GM12874 (cell line): ENCODE data around the gene MSL2.

ENCODE experiments used
- CTCF ChIP-seq: IDR thresholded peaks from 2 replicates; pipeline ENCODE4 v1.5.1; 2011; ENCODE audit warnings: low read depth, mild to moderate bottlenecking, control low read depth, low read length, moderate library complexity; ENCODE audit not compliant: insufficient read depth

MSL2 gene

GRCh38 chr3:136232413-136232812 is 36.3 kb upstream of the MSL2 start:
- TF ChIP-seq CTCF: no peak

- TF ChIP-seq CTCF: no peak
These were observed 15.4 kb upstream of the MSL2 start for GRCh38 chr3:136211547-136211946.

- TF ChIP-seq CTCF: no peak
These were observed 13.8 kb upstream of the MSL2 start for GRCh38 chr3:136209921-136210320.

- no peak for TF ChIP-seq CTCF
These were observed 11.5 kb upstream of the MSL2 start for GRCh38 chr3:136207489-136208115.

GRCh38 chr3:136197159-136197793 is 1.1 kb upstream of the MSL2 start:
- no peak for TF ChIP-seq CTCF

- no peak for TF ChIP-seq CTCF
These were observed 445 bp upstream of the MSL2 start for GRCh38 chr3:136196401-136197158.

GRCh38 chr3:136195258-136196063 is 674 bp downstream of the MSL2 start:
- no peak for TF ChIP-seq CTCF
